ENCODE results near the gene PPP2R2B.
"Not testable (repeated sequence)": the region's sequence is repeated elsewhere in the genome, so short reads cannot be mapped to it uniquely, and the experiment has no call there.

- not testable (repeated sequence) for TF ChIP-seq POLR2A (IDR thresholded peaks at IDR 0.05; ENCODE audit: borderline replicate concordance, extremely low read depth, insufficient read depth, insufficient read length); ZBTB33 (IDR thresholded peaks at IDR 0.05; ENCODE audit: extremely low read depth, insufficient replicate concordance, low read length); YY1 (IDR thresholded peaks at IDR 0.05; ENCODE audit: extremely low read depth, insufficient replicate concordance, low read depth, low read length); FOSL1 (IDR thresholded peaks at IDR 0.05; ENCODE audit: low read depth); EZH2 (IDR thresholded peaks at IDR 0.05); EGR1 (IDR thresholded peaks at IDR 0.05; ENCODE audit: low read depth); TCF7L2 (IDR thresholded peaks at IDR 0.05; ENCODE audit: borderline replicate concordance, extremely low read depth, insufficient read depth, insufficient read length); CEBPB (IDR thresholded peaks at IDR 0.05; ENCODE audit: low read depth); ATF3 (IDR thresholded peaks at IDR 0.05); RAD21 (IDR thresholded peaks at IDR 0.05; ENCODE audit: low read depth)
- peak in 1 of 3 experiments; percentile 11; a peak in 1 of 6 replicates for TF ChIP-seq CTCF (IDR thresholded peaks at IDR 0.05 in 2 of 3, conservative IDR thresholded peaks at IDR 0.05 in 1 of 3; ENCODE audit: borderline replicate concordance in 1 of 3, insufficient read depth in 1 of 3, low read depth in 2 of 3, low read length in 2 of 3)
These were observed 321.7 kb downstream of the PPP2R2B start for GRCh38 chr5:146556884-146557283.
